ENCODE measurements around the gene OR2V2.
A peak's percentile ranks its signal among the peaks of the same experiment; 100 is the strongest.
"Not testable (repeated sequence)": the region's sequence is repeated elsewhere in the genome, so short reads cannot be mapped to it uniquely, and the experiment has no call there.

Gene OR2V2, protein sequence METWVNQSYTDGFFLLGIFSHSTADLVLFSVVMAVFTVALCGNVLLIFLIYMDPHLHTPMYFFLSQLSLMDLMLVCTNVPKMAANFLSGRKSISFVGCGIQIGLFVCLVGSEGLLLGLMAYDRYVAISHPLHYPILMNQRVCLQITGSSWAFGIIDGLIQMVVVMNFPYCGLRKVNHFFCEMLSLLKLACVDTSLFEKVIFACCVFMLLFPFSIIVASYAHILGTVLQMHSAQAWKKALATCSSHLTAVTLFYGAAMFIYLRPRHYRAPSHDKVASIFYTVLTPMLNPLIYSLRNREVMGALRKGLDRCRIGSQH

GRCh38 chr5:181146927-181147636 is at the start of gene OR2V2:
Gene OR2V2 (plus strand): TSS chr5:181147586. CDS start chr5:181154943, 7,357 bp downstream.
- not testable (repeated sequence) for DNase-seq

DNA sequence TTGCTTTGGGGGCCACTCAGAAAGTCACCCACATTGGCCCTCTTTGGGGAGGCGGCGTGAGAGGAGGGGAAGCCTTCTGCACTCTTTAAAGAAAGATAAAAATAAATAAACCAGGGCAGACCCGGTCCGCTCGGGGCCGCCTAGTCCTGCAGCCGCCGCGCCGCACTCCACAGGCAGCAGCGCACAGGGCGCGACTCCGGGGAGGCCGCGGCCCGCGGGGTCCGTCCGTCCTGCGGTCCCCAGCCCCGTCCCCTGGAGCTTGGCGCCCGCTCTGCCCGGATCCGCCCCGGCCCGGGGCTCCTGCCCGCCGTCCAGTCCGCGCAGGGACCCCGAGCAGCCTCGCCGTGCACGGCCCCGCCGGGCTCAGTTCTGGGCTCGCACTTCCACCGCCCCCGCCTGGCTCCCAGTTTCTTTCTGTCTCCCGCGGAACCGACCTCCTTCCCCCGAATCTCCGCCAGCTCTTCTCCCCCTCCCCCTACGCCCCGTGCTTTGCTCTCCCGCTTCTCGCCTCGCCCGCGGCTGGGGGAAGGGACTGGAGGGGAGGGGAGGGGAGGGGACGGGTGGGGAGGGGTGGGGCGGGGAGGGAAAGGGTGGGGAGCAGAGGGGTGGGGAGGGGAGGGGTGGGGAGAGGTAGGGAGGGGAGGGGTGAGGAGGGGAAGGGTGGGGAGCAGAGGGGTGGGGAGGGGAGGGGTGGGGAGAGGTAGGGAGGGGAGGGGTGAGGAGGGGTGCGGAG is 49.5 kb upstream of the OR2V2 start:
- not testable (repeated sequence) for DNase-seq

DNA sequence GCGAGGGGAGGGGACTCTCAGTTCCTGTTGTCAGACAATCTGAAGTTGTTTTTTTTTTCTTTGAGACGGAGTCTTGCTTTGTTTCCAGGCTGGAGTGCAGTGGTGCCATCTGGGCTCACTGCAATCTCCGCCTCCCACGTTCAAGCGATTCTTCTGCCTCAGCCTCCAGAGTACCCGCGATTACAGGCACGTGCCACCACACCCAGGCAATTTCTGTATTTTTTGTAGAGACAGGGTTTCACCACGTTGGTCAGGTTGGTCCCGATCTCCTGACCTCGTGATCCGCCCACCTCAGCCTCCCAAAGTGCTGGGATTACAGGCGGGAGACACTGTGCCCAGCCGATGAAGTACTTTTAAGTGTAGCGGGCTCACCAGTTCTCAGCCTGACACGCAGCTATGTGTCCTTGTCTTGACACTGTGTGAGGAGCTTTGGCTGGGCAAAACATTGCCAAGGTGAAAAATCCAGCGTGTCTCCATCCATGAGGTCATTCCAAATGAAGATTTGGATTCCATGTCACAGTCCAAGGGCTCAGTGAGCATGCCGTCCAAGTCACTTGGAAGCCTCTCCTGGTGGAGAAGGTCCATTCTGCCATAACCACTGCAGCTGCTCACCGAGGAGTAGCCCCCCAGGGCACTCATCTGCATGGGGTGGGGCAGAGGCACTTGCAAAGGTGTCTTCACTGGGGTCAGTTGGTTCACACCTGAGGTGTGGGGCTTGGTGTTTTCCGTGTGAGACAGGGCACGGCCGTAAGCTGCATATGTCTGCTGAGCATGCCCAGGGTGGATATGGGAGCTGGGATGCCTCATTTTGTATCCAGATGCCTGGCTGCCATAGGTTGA is 48.4 kb upstream of the OR2V2 start:
- DNase-seq: no peak

DNA sequence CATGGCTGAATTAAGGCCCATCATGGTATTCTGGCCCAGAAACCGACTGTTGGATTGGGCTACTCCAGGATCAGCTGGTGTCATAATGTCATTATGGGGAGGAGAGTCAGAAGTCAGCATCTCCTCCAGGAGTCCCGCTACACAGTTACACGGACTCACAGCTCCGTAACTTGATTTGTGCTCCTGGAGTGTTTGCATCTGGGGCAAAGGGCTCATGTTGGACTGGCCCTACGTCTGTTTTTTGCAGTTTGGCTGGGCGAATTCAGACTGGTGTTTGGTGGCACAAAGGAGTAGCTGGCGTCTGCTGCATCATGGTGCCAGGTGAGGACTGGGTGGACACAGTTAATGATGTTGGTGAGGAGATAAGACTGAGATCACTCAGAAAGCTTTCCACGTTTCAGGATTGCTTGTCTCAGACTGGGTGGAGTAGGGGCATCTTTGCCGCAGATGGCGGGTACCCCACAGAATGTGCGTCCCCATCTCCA is 47.7 kb upstream of the OR2V2 start:
- DNase-seq: no peak

DNA sequence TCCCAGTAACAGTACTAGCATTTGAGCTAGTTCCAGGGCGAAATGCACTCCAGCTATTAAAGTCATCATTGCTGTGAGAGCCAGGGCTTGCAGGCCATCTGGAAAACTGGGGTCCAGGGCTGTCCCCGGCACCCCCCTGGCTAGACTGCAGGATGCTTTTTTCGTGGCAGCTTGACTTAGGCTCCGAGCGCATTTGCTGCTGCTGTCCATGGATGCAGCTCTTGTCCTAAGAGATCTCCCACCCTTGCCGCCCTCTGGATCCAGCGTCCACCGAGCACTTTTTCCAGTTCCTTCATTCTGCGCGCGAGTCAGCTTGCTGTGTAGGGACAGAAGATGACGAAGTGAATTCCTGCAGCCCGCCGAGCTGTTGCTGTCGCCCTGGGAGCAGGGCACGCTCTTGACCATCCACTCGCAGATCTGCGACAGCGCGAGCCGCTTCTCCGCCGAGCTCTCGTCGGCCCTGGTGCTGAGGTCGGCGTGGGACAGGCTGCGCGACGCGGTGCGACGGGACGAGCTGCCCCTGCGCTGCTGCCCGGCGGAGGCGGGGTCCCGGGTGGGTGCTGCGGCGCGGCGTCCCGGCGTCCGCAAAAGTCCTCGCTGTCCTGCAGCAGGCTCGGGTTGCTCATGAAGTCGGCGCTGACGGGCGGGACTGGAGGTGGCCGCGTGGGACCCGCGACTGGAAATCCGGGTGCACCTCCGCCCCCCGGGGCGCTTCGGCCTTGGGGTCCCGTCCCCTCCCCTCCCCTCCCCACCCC is 47.1 kb upstream of the OR2V2 start:
- DNase-seq: peak; percentile 71

DNA sequence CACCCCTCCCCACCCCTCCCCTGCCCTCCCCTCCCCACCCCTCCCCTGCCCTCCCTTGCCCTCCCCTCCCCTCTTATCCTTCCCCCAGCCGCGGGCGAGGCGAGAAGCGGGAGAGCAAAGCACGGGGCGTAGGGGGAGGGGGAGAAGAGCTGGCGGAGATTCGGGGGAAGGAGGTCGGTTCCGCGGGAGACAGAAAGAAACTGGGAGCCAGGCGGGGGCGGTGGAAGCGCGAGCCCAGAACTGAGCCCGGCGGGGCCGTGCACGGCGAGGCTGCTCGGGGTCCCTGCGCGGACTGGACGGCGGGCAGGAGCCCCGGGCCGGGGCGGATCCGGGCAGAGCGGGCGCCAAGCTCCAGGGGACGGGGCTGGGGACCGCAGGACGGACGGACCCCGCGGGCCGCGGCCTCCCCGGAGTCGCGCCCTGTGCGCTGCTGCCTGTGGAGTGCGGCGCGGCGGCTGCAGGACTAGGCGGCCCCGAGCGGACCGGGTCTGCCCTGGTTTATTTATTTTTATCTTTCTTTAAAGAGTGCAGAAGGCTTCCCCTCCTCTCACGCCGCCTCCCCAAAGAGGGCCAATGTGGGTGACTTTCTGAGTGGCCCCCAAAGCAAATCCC is 46.2 kb upstream of the OR2V2 start:
- not testable (repeated sequence) for DNase-seq

DNA sequence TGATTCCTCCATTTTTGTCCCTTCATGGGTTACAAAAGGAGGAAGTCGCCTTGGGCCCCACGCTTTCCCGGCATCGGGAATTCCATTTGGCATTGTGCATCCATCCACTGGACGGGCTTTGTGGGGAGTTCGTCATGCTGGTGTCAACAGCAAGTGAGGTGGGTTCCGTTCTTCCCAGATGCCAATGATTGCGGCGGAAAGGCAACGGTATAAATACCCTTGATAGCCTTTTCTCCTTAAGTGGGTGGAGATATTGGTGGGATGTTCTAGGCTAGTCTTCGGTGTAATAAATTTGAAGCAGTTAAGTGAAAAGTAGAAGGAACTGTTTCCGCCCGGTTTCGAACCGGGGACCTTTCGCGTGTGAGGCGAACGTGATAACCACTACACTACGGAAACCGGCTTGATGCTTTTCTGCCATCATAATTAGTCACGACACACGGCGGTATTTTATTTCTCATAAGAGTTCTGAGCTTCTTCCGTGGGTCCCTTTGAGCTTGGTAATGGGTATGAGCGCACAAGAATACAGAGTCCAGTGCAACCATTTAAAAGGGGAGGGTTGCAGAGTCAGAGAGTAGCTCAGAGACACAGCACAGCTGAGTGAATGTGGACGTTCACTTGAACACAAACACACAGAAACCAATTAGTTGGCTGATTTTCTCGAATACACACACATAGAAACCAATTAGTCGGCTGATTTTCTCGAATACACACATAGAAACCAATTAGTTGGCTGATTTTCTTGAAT is 45.3 kb upstream of the OR2V2 start:
- DNase-seq: not testable (repeated sequence)

DNA sequence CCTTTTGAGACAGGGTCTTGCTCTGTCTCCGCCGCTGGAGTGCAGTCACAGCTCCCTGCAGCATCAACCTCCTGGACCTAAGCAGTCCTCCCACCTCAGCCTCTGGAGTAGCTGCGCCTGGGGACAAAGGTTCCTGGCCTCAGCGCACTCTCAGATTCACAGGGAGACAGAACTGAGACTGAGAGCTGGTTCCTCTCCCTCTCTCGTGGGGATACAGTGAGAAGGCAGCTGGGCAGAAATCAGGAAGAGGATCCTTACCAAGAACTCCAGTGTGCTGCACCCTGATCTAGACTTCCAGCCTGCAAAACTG is 43.2 kb upstream of the OR2V2 start:
- DNase-seq: not testable (repeated sequence)

DNA sequence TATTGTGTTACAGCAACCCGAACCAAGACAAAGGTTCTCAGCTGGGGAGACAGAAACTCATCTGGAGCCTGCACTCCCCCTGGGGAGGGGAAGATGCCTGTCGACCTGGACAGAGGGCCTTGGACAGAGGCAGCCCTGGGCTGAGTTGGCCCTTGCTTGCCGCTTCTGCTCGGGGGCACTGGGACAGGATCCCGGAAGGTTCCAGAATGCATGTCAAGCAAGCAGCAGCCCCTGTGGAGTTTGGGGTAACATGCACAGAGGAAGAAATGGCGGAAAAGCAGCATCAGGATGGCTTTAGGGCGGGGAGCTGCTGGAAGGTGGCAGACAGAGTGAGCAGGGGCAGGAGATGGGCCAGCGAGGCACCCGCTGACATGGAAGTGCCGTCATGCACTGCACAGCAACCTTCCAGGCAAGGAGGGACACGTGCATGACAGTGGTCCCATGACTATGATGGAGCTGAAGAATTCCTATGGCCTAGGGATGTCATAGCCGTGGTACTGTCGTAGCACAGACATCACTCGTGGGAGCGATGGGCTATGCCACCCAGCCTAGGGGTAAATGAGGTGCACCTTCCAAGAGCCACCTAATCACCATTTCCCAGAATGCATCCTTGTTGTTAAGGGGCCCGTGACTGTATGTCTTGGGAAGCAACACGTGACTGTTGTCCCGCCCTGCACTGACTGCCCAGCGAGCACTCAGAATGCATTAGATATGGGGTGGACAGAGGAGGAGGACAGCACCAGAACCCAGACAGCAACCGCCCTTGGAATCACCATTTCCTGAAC is 42.6 kb upstream of the OR2V2 start:
- peak; percentile 29 for DNase-seq

DNA sequence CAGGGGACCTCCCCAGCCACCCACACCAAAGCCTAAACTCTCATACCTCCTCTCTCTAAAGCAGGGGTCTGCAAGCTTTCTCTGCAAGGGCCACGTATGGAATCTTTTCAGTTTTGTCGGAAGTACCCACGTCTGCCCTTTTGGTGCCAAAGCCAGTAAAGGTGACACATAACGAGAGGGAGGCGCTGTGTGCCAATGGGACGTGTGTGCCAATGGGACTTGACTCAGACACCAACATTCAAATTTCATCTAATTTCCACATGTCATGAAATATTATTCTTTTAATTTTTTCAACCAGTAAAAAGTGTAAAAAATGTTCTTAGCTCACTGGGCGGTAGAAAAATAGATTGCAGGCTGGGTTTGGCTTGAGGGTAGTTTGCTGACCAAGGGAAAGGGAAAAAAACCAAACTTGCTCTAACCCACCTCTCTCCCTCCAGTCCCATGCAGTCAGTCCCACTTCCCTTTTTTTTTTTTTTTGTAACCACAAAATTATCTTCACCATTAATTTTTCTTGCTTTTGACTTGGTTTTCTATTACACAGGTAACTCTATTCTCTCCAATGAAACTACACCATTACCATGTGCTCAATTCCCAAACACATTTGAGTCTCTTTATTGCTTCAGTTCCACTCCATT is 41.9 kb upstream of the OR2V2 start:
- DNase-seq: no peak

DNA sequence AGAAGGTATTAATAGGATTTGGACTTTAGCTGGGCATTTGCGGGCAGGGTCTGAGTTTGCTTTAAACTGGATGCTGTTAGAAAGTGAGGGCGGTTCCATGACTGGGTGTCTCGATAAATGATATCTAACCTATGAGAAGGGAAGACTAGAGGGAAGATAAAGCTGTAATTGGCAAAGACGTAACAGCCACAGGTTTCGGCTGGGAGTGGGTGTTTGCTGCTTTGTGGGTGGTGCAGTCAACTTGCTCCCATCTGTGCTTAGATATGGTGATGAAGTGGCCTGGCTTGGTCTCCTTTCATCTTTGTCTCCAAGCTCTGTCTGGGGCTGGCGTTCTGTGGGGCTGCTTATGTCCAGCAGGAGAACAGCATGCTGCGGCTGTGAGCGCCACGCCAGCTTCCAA is 39.7 kb upstream of the OR2V2 start:
- DNase-seq: no peak

GRCh38 chr5:181108578-181109165 is 38.7 kb upstream of the OR2V2 start:
- DNase-seq: no peak

- no peak for DNase-seq
Observed at GRCh38 chr5:181109489-181110013, 37.8 kb upstream of the OR2V2 start.

GRCh38 chr5:181111010-181111409 is 36.4 kb upstream of the OR2V2 start:
- DNase-seq: peak; percentile 30

GRCh38 chr5:181112476-181112875 is 34.9 kb upstream of the OR2V2 start:
- DNase-seq: peak; percentile 37

- DNase-seq: not testable (repeated sequence)
Observed at GRCh38 chr5:181113572-181113971, 33.8 kb upstream of the OR2V2 start.

GRCh38 chr5:181114284-181114843 is 33.0 kb upstream of the OR2V2 start:
- DNase-seq: no peak

Measured in islet precursor cell (in vitro differentiated cells).